ENCODE measurements around the gene CRNN. TPM values are rescaled to one million over a fixed set of nuclear protein-coding genes. Genes with fewer than 3 reads are reported as not detected.
A peak's percentile ranks its signal among the peaks of the same experiment; 100 is the strongest.

The CRNN gene
- total and polyA plus RNA-seq, 2 experiments from 2014 or later, result not detected

GRCh38 chr1:152459596-152460528 lies 45.8 kb upstream of the CRNN start:
- in situ Hi-C loops (cut with MboI), result loop anchor here (10.0 kb wide), 1 partner anchor 395 kb away; no protein-coding TSS in a partner anchor
- Histone ChIP-seq H2AFZ (peak overlapping the region; percentile 98), H3K79me2 (ENCODE audit: insufficient read depth) (no peaks in the 10 kb centered on the region), H3K36me3 (ENCODE audit: low read depth) (no peaks in the 10 kb centered on the region), H3K4me1 (ENCODE audit: insufficient read depth) (no peaks in the 10 kb centered on the region), H3K27me3 (replicated peaks; ENCODE audit: insufficient read depth) (no peaks in the 10 kb centered on the region; the same call in 1 of the 2 replicates), H3K4me3 (peak overlapping the region; percentile 23), H3K9me2 (ENCODE audit: insufficient read depth) (no peaks in the 10 kb centered on the region), H3K27ac (no peak overlapping the region), H3F3A (ENCODE audit: insufficient read depth) (no peaks in the 10 kb centered on the region), H3K4me2 (ENCODE audit: unreplicated experiment) (peak overlapping the region; percentile 62), H3K9me3 (ENCODE audit: low read depth) (no peaks in the 10 kb centered on the region), H3K9ac (peak overlapping the region; percentile 56), H4K20me1 (ENCODE audit: insufficient read depth) (no peaks in the 10 kb centered on the region)
- peak; percentile 85 for DNase-seq
- no peak for TF ChIP-seq EZH2 (IDR thresholded peaks at IDR 0.05; ENCODE audit: insufficient read depth, poor library complexity, severe bottlenecking)
- TF ChIP-seq EZH2phosphoT487 (IDR thresholded peaks at IDR 0.05; ENCODE audit: insufficient read depth, low read depth), result no peak
- 21 to 24% methylated on average over 8 of the region's 8 CpGs for WGBS, 2 experiments (ENCODE audit: low coverage in 1 of 2, low lambda C conversion rate in 2 of 2, missing lambda C conversion rate in 2 of 2)

- no peaks in the 10 kb centered on the region for H4K20me1 ChIP-seq (ENCODE audit: insufficient read depth)
- 23 to 27% methylated on average over 11 of the region's 11 CpGs for WGBS, 2 experiments (ENCODE audit: low coverage in 1 of 2, low lambda C conversion rate in 2 of 2, missing lambda C conversion rate in 2 of 2)
- no peaks in the 10 kb centered on the region for H3F3A ChIP-seq (ENCODE audit: insufficient read depth)
- H3K4me2 ChIP-seq (ENCODE audit: unreplicated experiment), result peak overlapping the region; percentile 61
- no peak overlapping the region for H3K27ac ChIP-seq
- DNase-seq, result peak; percentile 85
- in situ Hi-C loops (cut with MboI), result loop anchor here (10.0 kb wide), 1 partner anchor 394 kb away; no protein-coding TSS in a partner anchor
- no peaks in the 10 kb centered on the region for H3K4me1 ChIP-seq (ENCODE audit: insufficient read depth)
- H3K9ac ChIP-seq, result no peak overlapping the region
- H3K9me3 ChIP-seq (ENCODE audit: low read depth), result no peaks in the 10 kb centered on the region
- no peaks in the 10 kb centered on the region for H3K9me2 ChIP-seq (ENCODE audit: insufficient read depth)
- H2AFZ ChIP-seq, result peak overlapping the region; percentile 71
- no peaks in the 10 kb centered on the region for H3K36me3 ChIP-seq (ENCODE audit: low read depth)
- TF ChIP-seq EZH2phosphoT487 (IDR thresholded peaks at IDR 0.05; ENCODE audit: insufficient read depth, low read depth) (no peak), EZH2 (IDR thresholded peaks at IDR 0.05; ENCODE audit: insufficient read depth, poor library complexity, severe bottlenecking) (no peak)
- H3K27me3 ChIP-seq (replicated peaks; ENCODE audit: insufficient read depth), result no peaks in the 10 kb centered on the region; the same call in 1 of the 2 replicates
- H3K4me3 ChIP-seq, result no peak overlapping the region
- no peaks in the 10 kb centered on the region for H3K79me2 ChIP-seq (ENCODE audit: insufficient read depth)
These were observed 44.5 kb upstream of the CRNN start for GRCh38 chr1:152458384-152459185.

- H3K9me3 ChIP-seq (ENCODE audit: low read depth), result no peaks in the 10 kb centered on the region
- no peak overlapping the region for H3K27ac ChIP-seq
- in situ Hi-C loops (cut with MboI), result loop anchor here (10.0 kb wide), 1 partner anchor 393 kb away; no protein-coding TSS in a partner anchor
- 6 to 7% methylated on average over 2 of the region's 2 CpGs for WGBS, 2 experiments (ENCODE audit: low coverage in 1 of 2, low lambda C conversion rate in 2 of 2, missing lambda C conversion rate in 2 of 2)
- H3K4me2 ChIP-seq (ENCODE audit: unreplicated experiment), result no peak overlapping the region
- H3K4me1 ChIP-seq (ENCODE audit: insufficient read depth), result no peaks in the 10 kb centered on the region
- H3K36me3 ChIP-seq (ENCODE audit: low read depth), result no peaks in the 10 kb centered on the region
- H3K9me2 ChIP-seq (ENCODE audit: insufficient read depth), result no peaks in the 10 kb centered on the region
- TF ChIP-seq EZH2 (IDR thresholded peaks at IDR 0.05; ENCODE audit: insufficient read depth, poor library complexity, severe bottlenecking), result no peak
- TF ChIP-seq EZH2phosphoT487 (IDR thresholded peaks at IDR 0.05; ENCODE audit: insufficient read depth, low read depth), result no peak
- DNase-seq, result no peak
- H3K4me3 ChIP-seq, result no peak overlapping the region
- no peaks in the 10 kb centered on the region; the same call in 1 of the 2 replicates for H3K27me3 ChIP-seq (replicated peaks; ENCODE audit: insufficient read depth)
- no peaks in the 10 kb centered on the region for H3K79me2 ChIP-seq (ENCODE audit: insufficient read depth)
- no peak overlapping the region for H3K9ac ChIP-seq
- H3F3A ChIP-seq (ENCODE audit: insufficient read depth), result no peaks in the 10 kb centered on the region
- H2AFZ ChIP-seq, result no peak overlapping the region
- no peaks in the 10 kb centered on the region for H4K20me1 ChIP-seq (ENCODE audit: insufficient read depth)
These were observed 43.5 kb upstream of the CRNN start for GRCh38 chr1:152457561-152457960.

- no peaks in the 10 kb centered on the region for H3F3A ChIP-seq (ENCODE audit: insufficient read depth)
- 0 to 36% methylated on average over 1 of the region's 1 CpG for whole genome bisulfite sequencing, 2 experiments (ENCODE audit: low coverage in 1 of 2, low lambda C conversion rate in 2 of 2, missing lambda C conversion rate in 2 of 2)
- in situ Hi-C loops (cut with MboI), result loop anchor here (10.0 kb wide), 1 partner anchor 392 kb away; no protein-coding TSS in a partner anchor
- H3K27me3 ChIP-seq (replicated peaks; ENCODE audit: insufficient read depth), result no peaks in the 10 kb centered on the region; the same call in 1 of the 2 replicates
- H2AFZ ChIP-seq, result no peak overlapping the region
- no peaks in the 10 kb centered on the region for H3K9me3 ChIP-seq (ENCODE audit: low read depth)
- no peaks in the 10 kb centered on the region for H3K9me2 ChIP-seq (ENCODE audit: insufficient read depth)
- no peaks in the 10 kb centered on the region for H3K79me2 ChIP-seq (ENCODE audit: insufficient read depth)
- no peak for TF ChIP-seq EZH2 (IDR thresholded peaks at IDR 0.05; ENCODE audit: insufficient read depth, poor library complexity, severe bottlenecking)
- no peak for TF ChIP-seq EZH2phosphoT487 (IDR thresholded peaks at IDR 0.05; ENCODE audit: insufficient read depth, low read depth)
- no peak overlapping the region for H3K4me3 ChIP-seq
- H3K4me2 ChIP-seq (ENCODE audit: unreplicated experiment), result no peak overlapping the region
- H3K9ac ChIP-seq, result no peak overlapping the region
- H3K27ac ChIP-seq, result no peak overlapping the region
- DNase-seq, result no peak
- no peaks in the 10 kb centered on the region for H4K20me1 ChIP-seq (ENCODE audit: insufficient read depth)
- no peaks in the 10 kb centered on the region for H3K4me1 ChIP-seq (ENCODE audit: insufficient read depth)
- no peaks in the 10 kb centered on the region for H3K36me3 ChIP-seq (ENCODE audit: low read depth)
These were observed 43.0 kb upstream of the CRNN start for GRCh38 chr1:152457071-152457470.

Data from GM23248 (cell line).